A673 (cell line): ENCODE data around the gene LIMS2.

Source experiments
- CTCF ChIP-seq: fragments of 300-800, 200-600 bp; sonication (generic); conservative IDR thresholded peaks from 2 replicates; pipeline ENCODE4 v1.5.1; 2017; ENCODE audit warnings: low read depth, mild to moderate bottlenecking, antibody characterized with exemption, low read length, moderate library complexity, mixed read lengths
- EZH2 ChIP-seq: fragments of 200-600 bp; sonication (generic); IDR thresholded peaks from 2 replicates; pipeline ENCODE4 v1.6.1; 2017; ENCODE audit warnings: borderline replicate concordance, low read depth, mild to moderate bottlenecking, mixed read lengths, antibody characterized with exemption, low read length; ENCODE audit not compliant: poor library complexity, severe bottlenecking

GRCh38 chr2:127591221-127591923 lies 84.0 kb downstream of the LIMS2 start:
- TF ChIP-seq CTCF, result peak; percentile 96
- TF ChIP-seq EZH2, result no peak
